Measurements from ENCODE around the gene ALG3.

- TF ChIP-seq EZH2 (IDR thresholded peaks at IDR 0.05; ENCODE audit: insufficient read depth, low read length) (no peak), CTCF (IDR thresholded peaks at IDR 0.05; ENCODE audit: insufficient read depth, low read depth, low read length) (no peak)
These were observed 6.7 kb upstream of the ALG3 start for GRCh38 chr3:184255291-184256039.

Measured in astrocyte (in vitro differentiated cells and primary cell).